Peyer's patch (tissue), 4 donors: ENCODE results near the gene LIN9. TPM values are rescaled to one million over a fixed set of nuclear protein-coding genes. Genes with fewer than 3 reads are reported as not detected.

Experiments used
- DNase-seq, 3 donors: peaks; one replicate each; pipeline ENCODE4 v3.0.0-alpha.2; 2017 to 2019
- H3K27ac ChIP-seq, 4 donors: fragments of 200-600 bp; sonication (generic); one replicate each; pipeline ENCODE4 v1.5.1; 2016 to 2019
- H3K27me3 ChIP-seq, 2 donors: fragments of 200-600 bp; sonication (generic); one replicate each; pipeline ENCODE4 v1.5.1; 2019
- H3K36me3 ChIP-seq, 3 donors: fragments of 200-600 bp; sonication (generic); one replicate each; pipeline ENCODE4 v1.5.1; 2016 to 2019
- H3K4me1 ChIP-seq, 4 donors: fragments of 200-600 bp; sonication (generic); one replicate each; pipeline ENCODE4 v1.5.1; 2016 to 2019
- H3K4me3 ChIP-seq, 4 donors: fragments of 200-600 bp; sonication (generic); 1 replicate in 3 of 4; 2 replicates in 1 of 4; pipeline ENCODE4 v1.5.1; 2016 to 2019; ENCODE audit warnings: mild to moderate bottlenecking in 1 of 4
- H3K9me3 ChIP-seq, 4 donors: fragments of 200-600 bp; sonication (generic); one replicate each; pipeline ENCODE4 v1.5.1; 2016 to 2019; ENCODE audit warnings: mild to moderate bottlenecking in 1 of 4
- POLR2A ChIP-seq, 2 donors: fragments of 450-650 bp; IDR thresholded peaks; one replicate each; pipeline ENCODE4 v1.5.1; 2017; ENCODE audit warnings: antibody characterized with exemption in 2 of 2, mild to moderate bottlenecking in 2 of 2, moderate library complexity in 2 of 2
- total RNA-seq, 4 donors: library from RNA; depleted of rRNA; stranded (reverse); fragments of >200 nt; gene quantifications; one replicate each; pipeline ENCODE4 v1.1.0, GENCODE V29; 2016
- TF ChIP-seq, protein P1 (sequence below), 6 experiments: fragments of 450-650 bp in 4 of 6; fragments of 200-600 bp in 2 of 6; sonication (generic) in 1 of 6; IDR thresholded peaks; one replicate each; pipeline ENCODE4 v1.5.1; 2017 to 2019; ENCODE audit warnings: antibody characterized with exemption in 6 of 6, mild to moderate bottlenecking in 3 of 6, moderate library complexity in 1 of 6

The LIN9 gene
- total RNA-seq, 4 donors from 2014 or later = 2.5 to 6.6 (median 4.2) TPM

DNA sequence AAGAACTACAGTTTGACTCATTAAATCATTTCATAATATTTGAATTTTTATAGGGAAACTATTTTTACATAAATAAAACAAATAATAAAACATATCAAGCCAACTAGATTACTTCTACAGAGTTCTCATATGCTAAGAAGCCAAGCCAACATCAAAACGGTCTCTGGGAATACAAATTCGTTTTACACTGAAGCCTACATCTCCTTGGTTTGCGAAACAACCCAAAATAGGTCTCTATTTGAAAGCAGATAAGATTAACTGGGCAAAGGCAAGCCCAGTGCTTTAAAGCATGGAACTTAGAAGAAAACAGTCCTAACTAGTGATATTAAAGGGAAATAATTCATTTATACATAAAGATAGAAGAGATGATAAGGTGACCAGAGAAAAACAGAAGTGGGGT is 60.2 kb downstream of the LIN9 start:
- Histone ChIP-seq H3K9me3 (no peaks in the 10 kb centered on the region), H3K4me1 (no peaks in the 10 kb centered on the region), H3K36me3 (peaks cover 0 to 6% (median 0%) of the 10 kb centered on the region in 3 donors), H3K27ac (no peak overlapping the region), H3K27me3 (no peaks in the 10 kb centered on the region), H3K4me3 (no peak overlapping the region)
- DNase-seq = no peak
- TF ChIP-seq, protein P1, sequence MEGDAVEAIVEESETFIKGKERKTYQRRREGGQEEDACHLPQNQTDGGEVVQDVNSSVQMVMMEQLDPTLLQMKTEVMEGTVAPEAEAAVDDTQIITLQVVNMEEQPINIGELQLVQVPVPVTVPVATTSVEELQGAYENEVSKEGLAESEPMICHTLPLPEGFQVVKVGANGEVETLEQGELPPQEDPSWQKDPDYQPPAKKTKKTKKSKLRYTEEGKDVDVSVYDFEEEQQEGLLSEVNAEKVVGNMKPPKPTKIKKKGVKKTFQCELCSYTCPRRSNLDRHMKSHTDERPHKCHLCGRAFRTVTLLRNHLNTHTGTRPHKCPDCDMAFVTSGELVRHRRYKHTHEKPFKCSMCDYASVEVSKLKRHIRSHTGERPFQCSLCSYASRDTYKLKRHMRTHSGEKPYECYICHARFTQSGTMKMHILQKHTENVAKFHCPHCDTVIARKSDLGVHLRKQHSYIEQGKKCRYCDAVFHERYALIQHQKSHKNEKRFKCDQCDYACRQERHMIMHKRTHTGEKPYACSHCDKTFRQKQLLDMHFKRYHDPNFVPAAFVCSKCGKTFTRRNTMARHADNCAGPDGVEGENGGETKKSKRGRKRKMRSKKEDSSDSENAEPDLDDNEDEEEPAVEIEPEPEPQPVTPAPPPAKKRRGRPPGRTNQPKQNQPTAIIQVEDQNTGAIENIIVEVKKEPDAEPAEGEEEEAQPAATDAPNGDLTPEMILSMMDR (IDR thresholded peaks at IDR 0.05) = no peak
- TF ChIP-seq POLR2A (IDR thresholded peaks at IDR 0.05) = no peak

DNA sequence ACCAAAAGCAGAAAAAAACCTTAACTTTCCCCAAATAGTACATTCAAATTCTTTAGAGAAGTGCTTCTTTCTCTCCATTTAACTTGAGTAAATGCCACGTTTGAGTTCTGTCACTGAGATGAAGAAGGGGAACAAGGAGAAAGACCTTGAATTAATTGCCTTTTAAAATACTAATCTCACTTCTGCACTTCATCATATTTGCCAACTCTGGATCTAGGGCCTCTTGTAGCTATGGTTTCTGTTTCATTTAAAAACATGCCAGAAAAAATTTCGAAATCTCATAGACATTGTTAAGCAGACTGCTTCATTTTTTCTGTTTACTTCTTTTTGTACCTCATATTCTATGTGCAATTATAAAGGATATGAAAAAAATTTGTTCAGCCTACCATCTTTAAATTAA is 60.9 kb downstream of the LIN9 start:
- Histone ChIP-seq H3K27me3 (no peaks in the 10 kb centered on the region), H3K4me1 (no peaks in the 10 kb centered on the region), H3K9me3 (no peaks in the 10 kb centered on the region), H3K4me3 (no peak overlapping the region), H3K27ac (no peak overlapping the region), H3K36me3 (peaks cover 0 to 6% (median 0%) of the 10 kb centered on the region in 3 donors)
- TF ChIP-seq POLR2A (IDR thresholded peaks at IDR 0.05) = no peak
- TF ChIP-seq, protein P1 (IDR thresholded peaks at IDR 0.05) = no peak
- DNase-seq = no peak

DNA sequence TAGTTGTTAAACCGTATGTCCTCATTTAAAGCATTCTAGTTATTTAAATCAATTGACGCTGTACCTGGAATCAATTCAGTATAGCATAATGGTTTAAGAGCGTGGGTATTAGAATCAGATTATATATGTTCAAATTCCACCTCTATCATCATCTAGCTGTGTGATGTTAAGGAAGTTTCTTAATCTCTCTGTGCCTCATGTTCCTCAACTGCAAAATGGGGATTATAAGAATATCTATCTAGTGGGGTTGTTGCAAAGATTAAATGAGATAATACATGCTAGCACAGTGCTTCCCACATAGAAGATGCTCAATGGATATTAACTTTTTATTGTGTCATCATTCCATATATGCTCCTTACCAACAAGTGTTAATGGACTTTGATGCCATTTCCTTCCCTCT is 69.5 kb downstream of the LIN9 start:
- H3K36me3 ChIP-seq = peaks cover 0 to 5% (median 0%) of the 10 kb centered on the region in 3 donors
- H3K27ac ChIP-seq = no peak overlapping the region
- no peak for DNase-seq
- H3K9me3 ChIP-seq = no peaks in the 10 kb centered on the region
- TF ChIP-seq POLR2A (IDR thresholded peaks at IDR 0.05) = no peak
- TF ChIP-seq, protein P1 (IDR thresholded peaks at IDR 0.05) = no peak
- H3K4me1 ChIP-seq = no peaks in the 10 kb centered on the region
- H3K27me3 ChIP-seq = no peaks in the 10 kb centered on the region
- no peak overlapping the region for H3K4me3 ChIP-seq

DNA sequence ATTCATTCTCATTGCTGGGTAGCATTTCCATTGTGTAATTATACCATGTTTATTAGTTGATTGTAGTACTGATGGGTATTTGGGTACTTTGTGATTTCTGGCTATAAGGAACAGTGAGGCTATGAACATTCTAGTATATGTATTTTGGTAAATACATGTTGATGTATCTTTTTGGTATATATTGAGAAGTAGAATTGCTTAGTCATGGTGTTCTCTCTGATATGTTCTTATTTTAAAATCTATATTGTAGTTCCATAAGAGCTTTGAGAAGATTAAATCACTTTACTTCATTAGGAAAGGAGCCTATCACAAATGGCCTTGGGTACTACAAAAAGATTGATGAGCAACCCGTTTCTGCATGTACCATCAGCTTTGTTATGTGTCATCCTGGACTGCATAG is 72.1 kb downstream of the LIN9 start:
- H3K27me3 ChIP-seq = no peaks in the 10 kb centered on the region
- DNase-seq = no peak
- H3K36me3 ChIP-seq = peaks cover 0 to 5% (median 0%) of the 10 kb centered on the region in 3 donors
- no peak overlapping the region for H3K4me3 ChIP-seq
- no peak for TF ChIP-seq POLR2A (IDR thresholded peaks at IDR 0.05)
- TF ChIP-seq, protein P1 (IDR thresholded peaks at IDR 0.05) = no peak
- H3K27ac ChIP-seq = no peak overlapping the region
- no peaks in the 10 kb centered on the region for H3K4me1 ChIP-seq
- H3K9me3 ChIP-seq = no peaks in the 10 kb centered on the region

DNA sequence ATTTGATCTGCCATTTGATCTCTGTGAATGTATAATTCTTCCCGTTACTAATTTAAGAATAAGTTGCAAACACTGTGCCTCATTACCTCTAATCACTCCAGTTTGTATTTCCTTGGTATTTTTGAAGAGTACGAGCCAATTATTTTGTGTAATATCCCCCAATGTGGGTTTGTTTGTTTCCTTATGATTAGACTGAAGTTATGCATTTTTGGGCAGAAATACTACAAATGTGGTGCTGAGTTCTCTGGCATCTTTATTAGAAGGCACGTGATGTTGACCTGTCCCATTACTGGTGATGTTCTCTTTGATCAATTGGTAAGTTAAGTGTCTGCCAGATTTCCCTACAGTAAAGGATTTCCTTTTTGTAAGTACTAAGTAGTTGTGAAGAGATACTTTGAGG is 75.2 kb downstream of the LIN9 start:
- no peaks in the 10 kb centered on the region for H3K9me3 ChIP-seq
- H3K27ac ChIP-seq = no peak overlapping the region
- no peak overlapping the region for H3K4me3 ChIP-seq
- TF ChIP-seq, protein P1 (IDR thresholded peaks at IDR 0.05) = no peak
- no peak for TF ChIP-seq POLR2A (IDR thresholded peaks at IDR 0.05)
- peaks cover 0 to 5% (median 0%) of the 10 kb centered on the region in 3 donors for H3K36me3 ChIP-seq
- H3K27me3 ChIP-seq = no peaks in the 10 kb centered on the region
- H3K4me1 ChIP-seq = no peaks in the 10 kb centered on the region
- DNase-seq = no peak

DNA sequence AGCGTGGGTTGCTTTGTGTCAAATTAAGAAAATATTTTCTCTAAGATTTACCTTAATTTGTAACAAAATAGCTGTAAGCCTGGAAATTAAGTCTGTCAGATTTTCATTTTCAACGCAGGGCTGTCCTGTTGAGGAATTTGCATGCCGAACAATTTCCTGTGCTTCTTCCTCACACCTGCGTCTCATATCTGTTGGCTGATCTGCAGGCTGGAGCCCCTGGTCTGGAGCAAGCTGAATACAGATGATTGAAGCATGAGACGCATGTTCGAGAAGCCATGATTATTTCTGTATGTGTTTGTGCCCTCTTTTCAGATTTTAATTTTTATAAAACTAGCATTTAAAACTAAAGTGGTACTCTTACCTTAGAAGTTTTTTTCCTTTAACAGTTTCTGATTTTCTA is 75.7 kb downstream of the LIN9 start:
- TF ChIP-seq, protein P1 (IDR thresholded peaks at IDR 0.05) = no peak
- no peak for TF ChIP-seq POLR2A (IDR thresholded peaks at IDR 0.05)
- peaks cover 0 to 5% (median 0%) of the 10 kb centered on the region in 3 donors for H3K36me3 ChIP-seq
- H3K9me3 ChIP-seq = no peaks in the 10 kb centered on the region
- H3K27ac ChIP-seq = no peak overlapping the region
- H3K4me3 ChIP-seq = no peak overlapping the region
- no peaks in the 10 kb centered on the region for H3K4me1 ChIP-seq
- H3K27me3 ChIP-seq = no peaks in the 10 kb centered on the region
- DNase-seq = peak in 2 of 3 donors; percentile 47 to 54
